Measurements from ENCODE around the gene MT1X.

Gene MT1X

DNA sequence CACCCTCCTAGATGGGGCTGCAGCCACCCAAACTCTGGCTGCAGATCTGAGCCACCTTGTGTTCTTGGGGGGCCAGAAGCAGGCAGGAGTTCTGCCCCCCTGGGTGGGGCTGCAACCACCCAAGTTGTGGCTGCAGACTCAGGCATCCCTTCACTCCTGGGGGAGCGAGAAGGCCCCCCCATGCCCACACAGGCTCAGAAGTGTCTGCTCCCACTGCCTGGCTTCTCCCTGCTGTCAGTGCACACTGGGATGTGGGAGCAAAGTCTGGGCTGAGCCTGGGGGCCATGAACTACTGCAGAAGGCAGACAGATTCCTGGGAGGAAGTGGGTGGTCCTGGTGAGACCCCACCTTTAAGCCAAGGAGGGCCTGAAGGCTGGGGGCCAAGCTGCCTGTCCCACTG, 13.0 kb downstream of the MT1X start:
- Histone ChIP-seq H3K27ac (ENCODE audit: low read length) (no peak overlapping the region), H3K4me3 (ENCODE audit: low read length) (no peak overlapping the region), H3K9me3 (ENCODE audit: insufficient read depth, low read length) (no peaks in the 10 kb centered on the region), H3K4me2 (ENCODE audit: low read length) (no peak overlapping the region), H3K9ac (ENCODE audit: low read length) (no peak overlapping the region), H3K79me2 (ENCODE audit: low read length) (no peaks in the 10 kb centered on the region), H3K4me1 (ENCODE audit: low read length) (no peaks in the 10 kb centered on the region), H3K27me3 (ENCODE audit: low read depth, low read length) (no peaks in the 10 kb centered on the region), H2AFZ (ENCODE audit: low read depth, low read length) (no peak overlapping the region), H4K20me1 (ENCODE audit: insufficient read depth, low read length) (no peaks in the 10 kb centered on the region), H3K36me3 (replicated peaks; ENCODE audit: low read depth, low read length) (no peaks in the 10 kb centered on the region)
- TF ChIP-seq, protein P1, sequence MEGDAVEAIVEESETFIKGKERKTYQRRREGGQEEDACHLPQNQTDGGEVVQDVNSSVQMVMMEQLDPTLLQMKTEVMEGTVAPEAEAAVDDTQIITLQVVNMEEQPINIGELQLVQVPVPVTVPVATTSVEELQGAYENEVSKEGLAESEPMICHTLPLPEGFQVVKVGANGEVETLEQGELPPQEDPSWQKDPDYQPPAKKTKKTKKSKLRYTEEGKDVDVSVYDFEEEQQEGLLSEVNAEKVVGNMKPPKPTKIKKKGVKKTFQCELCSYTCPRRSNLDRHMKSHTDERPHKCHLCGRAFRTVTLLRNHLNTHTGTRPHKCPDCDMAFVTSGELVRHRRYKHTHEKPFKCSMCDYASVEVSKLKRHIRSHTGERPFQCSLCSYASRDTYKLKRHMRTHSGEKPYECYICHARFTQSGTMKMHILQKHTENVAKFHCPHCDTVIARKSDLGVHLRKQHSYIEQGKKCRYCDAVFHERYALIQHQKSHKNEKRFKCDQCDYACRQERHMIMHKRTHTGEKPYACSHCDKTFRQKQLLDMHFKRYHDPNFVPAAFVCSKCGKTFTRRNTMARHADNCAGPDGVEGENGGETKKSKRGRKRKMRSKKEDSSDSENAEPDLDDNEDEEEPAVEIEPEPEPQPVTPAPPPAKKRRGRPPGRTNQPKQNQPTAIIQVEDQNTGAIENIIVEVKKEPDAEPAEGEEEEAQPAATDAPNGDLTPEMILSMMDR (IDR thresholded peaks at IDR 0.05; ENCODE audit: low read depth, low read length): no peak

DNA sequence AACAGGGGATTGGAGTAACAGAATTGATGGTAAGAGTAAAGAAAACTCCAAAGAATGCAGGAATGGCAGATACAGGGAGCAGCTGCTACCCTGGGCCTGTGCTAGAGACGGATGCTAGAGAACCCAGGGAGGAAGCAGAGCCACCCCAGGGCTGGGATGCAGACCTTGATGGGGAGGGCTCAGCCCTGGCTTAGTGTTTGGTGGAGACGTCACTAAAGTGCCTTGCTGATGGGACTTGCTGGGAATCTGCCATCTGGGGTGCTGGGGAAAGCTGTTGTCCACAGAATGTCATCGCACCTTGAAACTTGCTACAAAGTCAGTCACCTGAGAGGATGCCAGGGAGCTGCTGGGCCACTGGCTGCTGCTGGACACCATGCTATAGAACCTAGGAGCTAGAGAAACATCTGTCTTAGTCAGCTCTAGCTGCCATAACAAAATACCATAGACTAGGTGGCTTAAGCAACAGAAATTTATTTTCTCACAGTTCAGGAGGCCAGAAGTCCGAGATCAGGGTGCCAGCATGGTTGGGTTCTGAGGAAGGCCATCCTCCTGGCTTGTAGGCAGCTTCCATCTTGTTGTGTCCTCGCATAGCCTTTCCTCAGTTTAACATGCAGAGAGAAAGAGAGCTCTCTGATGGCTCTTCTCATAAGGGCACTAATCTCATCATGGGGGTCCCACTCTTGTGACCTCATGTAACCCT, 15.3 kb downstream of the MT1X start:
- H3K4me3 ChIP-seq (ENCODE audit: low read length): no peak overlapping the region
- TF ChIP-seq, protein P1 (IDR thresholded peaks at IDR 0.05; ENCODE audit: low read depth, low read length): no peak
- no peak for TF ChIP-seq EZH2phosphoT487 (IDR thresholded peaks at IDR 0.05; ENCODE audit: low read depth)
- peaks cover 8% of the 10 kb centered on the region for H3K4me1 ChIP-seq (ENCODE audit: low read length)

DNA sequence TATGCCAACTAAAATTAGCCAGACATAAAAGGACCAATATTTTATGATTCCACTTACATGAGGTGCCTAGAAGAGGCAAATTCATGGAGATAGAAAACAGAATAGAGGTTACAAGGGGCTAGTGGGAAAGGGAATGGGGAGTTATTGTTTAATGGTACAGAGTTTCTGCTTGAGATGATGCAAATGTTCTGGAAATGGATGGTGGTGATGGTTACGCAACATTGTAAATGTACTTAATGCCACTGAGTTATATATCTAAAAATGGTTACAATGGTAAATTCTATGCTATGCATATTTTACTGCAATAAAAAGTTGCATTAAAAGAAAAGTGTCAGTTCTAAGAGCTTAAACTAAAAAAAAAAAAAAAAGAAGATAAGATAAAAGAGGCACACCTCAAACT, 17.9 kb downstream of the MT1X start:
- Histone ChIP-seq H2AFZ (ENCODE audit: low read depth, low read length) (no peak overlapping the region), H3K4me1 (ENCODE audit: low read length) (peaks cover 8% of the 10 kb centered on the region), H3K4me2 (ENCODE audit: low read length) (no peak overlapping the region), H3K4me3 (ENCODE audit: low read length) (no peak overlapping the region), H3K27ac (ENCODE audit: low read length) (no peak overlapping the region), H3K9ac (ENCODE audit: low read length) (no peak overlapping the region), H3K79me2 (ENCODE audit: low read length) (no peaks in the 10 kb centered on the region), H3K27me3 (ENCODE audit: low read depth, low read length) (no peaks in the 10 kb centered on the region), H4K20me1 (ENCODE audit: insufficient read depth, low read length) (no peaks in the 10 kb centered on the region), H3K36me3 (replicated peaks; ENCODE audit: low read depth, low read length) (no peaks in the 10 kb centered on the region), H3K9me3 (ENCODE audit: insufficient read depth, low read length) (no peaks in the 10 kb centered on the region)
- TF ChIP-seq, protein P1 (IDR thresholded peaks at IDR 0.05; ENCODE audit: low read depth, low read length): no peak
- no peak for TF ChIP-seq EZH2phosphoT487 (IDR thresholded peaks at IDR 0.05; ENCODE audit: low read depth)

More for the DNA sequence above, 15.3 kb downstream of the MT1X start:
- no peaks in the 10 kb centered on the region for H4K20me1 ChIP-seq (ENCODE audit: insufficient read depth, low read length)
- no peaks in the 10 kb centered on the region for H3K9me3 ChIP-seq (ENCODE audit: insufficient read depth, low read length)
- H3K9ac ChIP-seq (ENCODE audit: low read length): no peak overlapping the region
- H3K4me2 ChIP-seq (ENCODE audit: low read length): no peak overlapping the region
- no peaks in the 10 kb centered on the region for H3K27me3 ChIP-seq (ENCODE audit: low read depth, low read length)
- H3K79me2 ChIP-seq (ENCODE audit: low read length): no peaks in the 10 kb centered on the region
- no peak overlapping the region for H3K27ac ChIP-seq (ENCODE audit: low read length)
- H3K36me3 ChIP-seq (replicated peaks; ENCODE audit: low read depth, low read length): no peaks in the 10 kb centered on the region
- no peak overlapping the region for H2AFZ ChIP-seq (ENCODE audit: low read depth, low read length)

DNA sequence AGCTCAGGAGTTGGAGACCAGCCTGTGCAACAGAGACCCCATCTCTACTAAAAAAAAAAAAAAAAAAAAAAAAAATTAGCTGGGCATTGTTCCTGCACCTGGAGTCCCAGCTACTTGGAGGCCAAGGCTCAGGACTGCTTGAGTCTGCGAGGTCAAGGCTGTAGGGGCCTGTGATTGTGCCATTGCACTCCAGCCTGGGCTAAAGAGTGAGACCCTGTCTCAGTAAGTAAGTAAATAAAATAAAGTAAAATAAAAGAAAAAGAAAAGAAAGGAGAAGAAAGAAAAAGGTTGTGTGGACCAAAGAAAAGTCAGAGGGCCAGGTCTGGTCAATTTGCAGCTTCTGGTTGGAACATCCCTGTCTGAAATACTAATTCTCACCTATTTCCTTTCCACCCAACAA, 18.4 kb downstream of the MT1X start:
- Histone ChIP-seq H3K9ac (ENCODE audit: low read length) (no peak overlapping the region), H3K36me3 (replicated peaks; ENCODE audit: low read depth, low read length) (no peaks in the 10 kb centered on the region), H4K20me1 (ENCODE audit: insufficient read depth, low read length) (no peaks in the 10 kb centered on the region), H3K4me3 (ENCODE audit: low read length) (no peak overlapping the region), H3K4me1 (ENCODE audit: low read length) (peaks cover 8% of the 10 kb centered on the region), H3K27ac (ENCODE audit: low read length) (no peak overlapping the region), H3K4me2 (ENCODE audit: low read length) (no peak overlapping the region), H3K27me3 (ENCODE audit: low read depth, low read length) (no peaks in the 10 kb centered on the region), H3K9me3 (ENCODE audit: insufficient read depth, low read length) (no peaks in the 10 kb centered on the region), H3K79me2 (ENCODE audit: low read length) (no peaks in the 10 kb centered on the region), H2AFZ (ENCODE audit: low read depth, low read length) (no peak overlapping the region)
- TF ChIP-seq EZH2phosphoT487 (IDR thresholded peaks at IDR 0.05; ENCODE audit: low read depth): no peak
- TF ChIP-seq, protein P1 (IDR thresholded peaks at IDR 0.05; ENCODE audit: low read depth, low read length): no peak
